K562 (cell line): Measurements from ENCODE around the gene TPR. TPM values are rescaled to one million over a fixed set of nuclear protein-coding genes. Genes with fewer than 3 reads are reported as not detected.

Source experiments
- ATAC-seq: fragments of 200-7000 bp; cut with Tn5 transposase; 3 replicates; pipeline ENCODE4 v1.9.1; 2020; ENCODE audit warnings: moderate library complexity
- BruUV-seq: library from RNA; stranded (reverse); fragments of 400-500 nt; replicated peaks from 2 replicates; lab custom pipeline; 2021; lab: Mats Ljungman, UMichigan
- CTCF ChIA-PET: fragments of 300-600 bp; formaldehyde crosslinking; extraction: SDS; loops from one replicate; lab custom pipeline; 2021; ENCODE audit warnings: low intra/inter-chr PET ratio; lab: Yijun Ruan, JAX
- POLR2A ChIA-PET: fragments of 300-600, 350-650 bp; sonication (Branson Sonifier 250); formaldehyde crosslinking; extraction: SDS; loops from one replicate; lab custom pipeline; 2021; ENCODE audit warnings: antibody characterized with exemption, inconsistent platforms; lab: Yijun Ruan, JAX
- DNase-seq, 4 experiments: peaks; one replicate each; pipeline versions ENCODE4 v3.0.0 to v3.0.0-alpha.2; 2011 to 2018; ENCODE audit warnings: low spot score in 3 of 4, mixed read lengths in 3 of 4; ENCODE audit errors: extremely low read depth in 1 of 4
- FAIRE-seq: peaks from 2 replicates; lab custom pipeline; 2011; peaks lifted over from hg19 to GRCh38; lab: Jason Lieb, UNC
- H2AFZ ChIP-seq: 2 replicates; pipeline ENCODE4 v1.6.0; 2011; ENCODE audit warnings: low read depth, low read length, control low read depth, inconsistent platforms
- H3K27ac ChIP-seq: fragments of 200-600 bp; 3 replicates; pipeline ENCODE4 v1.8.0; 2011; ENCODE audit warnings: low read depth, mild to moderate bottlenecking, control low read depth, inconsistent platforms, low read length, moderate library complexity, mixed read lengths; ENCODE audit errors: extremely low read depth
- H3K27me3 ChIP-seq, 2 experiments: fragments of 300-600 bp in 1 of 2; 2 replicates in 1 of 2; 3 replicates in 1 of 2; pipeline versions ENCODE4 v1.6.0 to v1.8.0; 2011; ENCODE audit warnings: inconsistent platforms in 2 of 2, low read length in 2 of 2, mild to moderate bottlenecking in 1 of 2, mixed read lengths in 1 of 2, moderate library complexity in 1 of 2; ENCODE audit not compliant: control insufficient read depth in 2 of 2, insufficient read depth in 2 of 2
- H3K36me3 ChIP-seq: fragments of 300-600 bp; 3 replicates; pipeline ENCODE4 v1.8.0; 2011; ENCODE audit warnings: mild to moderate bottlenecking, low read length, inconsistent platforms; ENCODE audit not compliant: control insufficient read depth, insufficient read depth
- H3K4me1 ChIP-seq, 2 experiments: fragments of 200-600 bp in 1 of 2; replicated peaks in 1 of 2; 2 replicates in 1 of 2; 3 replicates in 1 of 2; pipeline versions ENCODE4 v1.5.1 to v1.8.0; 2011; ENCODE audit warnings: inconsistent platforms in 2 of 2, low read length in 2 of 2, mild to moderate bottlenecking in 1 of 2, mixed read lengths in 1 of 2, moderate library complexity in 1 of 2; ENCODE audit not compliant: control insufficient read depth in 2 of 2, insufficient read depth in 2 of 2
- H3K4me2 ChIP-seq: 2 replicates; pipeline ENCODE4 v1.6.1; 2011; ENCODE audit warnings: low read length, control low read depth, inconsistent platforms, mixed read lengths; ENCODE audit not compliant: insufficient read depth
- H3K4me3 ChIP-seq: fragments of 200-600 bp; sonication (generic), shearing (Covaris generic); 2 replicates; pipeline ENCODE4 v1.5.1; 2016; ENCODE audit warnings: control low read depth, inconsistent platforms
- H3K79me2 ChIP-seq: fragments of 200-600 bp; 3 replicates; pipeline ENCODE4 v1.8.0; 2011; ENCODE audit warnings: low read length, inconsistent platforms; ENCODE audit not compliant: control insufficient read depth, insufficient read depth
- H3K9ac ChIP-seq, 2 experiments: 2 replicates each; pipeline versions ENCODE4 v1.6.0 to v1.6.1; 2011; ENCODE audit warnings: low read depth in 2 of 2, low read length in 2 of 2, control low read depth in 1 of 2, inconsistent platforms in 1 of 2, mild to moderate bottlenecking in 1 of 2, mixed read lengths in 1 of 2; ENCODE audit not compliant: insufficient read depth in 1 of 2
- H3K9me1 ChIP-seq: one replicate; pipeline ENCODE4 v1.6.0; 2011; ENCODE audit warnings: inconsistent platforms, mild to moderate bottlenecking, low read length, moderate library complexity; ENCODE audit not compliant: control insufficient read depth, insufficient read depth
- H3K9me3 ChIP-seq: replicated peaks from 2 replicates; pipeline ENCODE4 v1.5.1; 2011; ENCODE audit warnings: low read depth, low read length, inconsistent platforms; ENCODE audit not compliant: control insufficient read depth, insufficient read depth
- H4K20me1 ChIP-seq: replicated peaks from 2 replicates; pipeline ENCODE4 v1.6.1; 2011; ENCODE audit warnings: low read length, inconsistent platforms, mixed read lengths; ENCODE audit not compliant: control insufficient read depth, insufficient read depth
- ETS2 ChIP-seq: IDR thresholded peaks from 2 replicates; pipeline ENCODE4 v1.6.1; 2016; ENCODE audit warnings: borderline replicate concordance, missing genetic modification characterization, mild to moderate bottlenecking, moderate library complexity, missing compliant biosample characterization; ENCODE audit not compliant: poor library complexity, severe bottlenecking
- ILK ChIP-seq: fragments of 450-650 bp; IDR thresholded peaks from 2 replicates; pipeline ENCODE4 v1.6.1; 2016; ENCODE audit warnings: missing genetic modification characterization, low read depth, mild to moderate bottlenecking, missing compliant biosample characterization, moderate library complexity, borderline replicate concordance
- POLR2B ChIP-seq: fragments of 450-650 bp; IDR thresholded peaks from 2 replicates; pipeline ENCODE4 v1.6.1; 2018; ENCODE audit warnings: low read depth; ENCODE audit not compliant: partially characterized antibody
- SMARCB1 ChIP-seq: IDR thresholded peaks from 2 replicates; pipeline ENCODE4 v1.6.1; 2011; ENCODE audit warnings: improper control_type of control experiment, low read depth; ENCODE audit not compliant: insufficient read length
- TCFL5 ChIP-seq: fragments of 250-450 bp; sonication (Bioruptor Pico); conservative IDR thresholded peaks from 2 replicates; pipeline ENCODE4 v1.6.1; 2021; ENCODE audit warnings: mild to moderate bottlenecking, moderate library complexity, matching md5 sums
- ZC3H8 ChIP-seq: fragments of 450-650 bp; IDR thresholded peaks from 2 replicates; pipeline ENCODE4 v1.6.1; 2017
- ZNF239 ChIP-seq: fragments of 250-450 bp; sonication (Bioruptor Pico); IDR thresholded peaks from 2 replicates; pipeline ENCODE4 v1.4.0; 2020; ENCODE audit warnings: mild to moderate bottlenecking
- ZNF263 ChIP-seq: sonication (generic); formaldehyde crosslinking; IDR thresholded peaks from 2 replicates; pipeline ENCODE4 v1.8.0; 2022; ENCODE audit warnings: mild to moderate bottlenecking, missing genetic modification reagents, borderline replicate concordance
- ZNF3 ChIP-seq: fragments of 250-450 bp; sonication (Bioruptor Pico); IDR thresholded peaks from 2 replicates; pipeline ENCODE4 v1.5.0; 2021; ENCODE audit warnings: mild to moderate bottlenecking, moderate library complexity
- ZNF316 ChIP-seq: fragments of 450-650 bp; IDR thresholded peaks from 2 replicates; pipeline ENCODE4 v1.6.1; 2016
- ZNF408 ChIP-seq: fragments of 250-450 bp; sonication (Bioruptor Pico); IDR thresholded peaks from 2 replicates; pipeline ENCODE4 v1.4.0; 2020; ENCODE audit warnings: low read depth, mild to moderate bottlenecking, moderate library complexity
- WGBS: fragments of 100-300 bp; shearing (Covaris generic); methylation state at CpG from one replicate; pipeline ENCODE4 v1.1.6; 2016; ENCODE audit warnings: low coverage, mixed read lengths; ENCODE audit not compliant: insufficient coverage; ENCODE audit errors: missing lambda C conversion rate; 5-methylcytosine and 5-hydroxymethylcytosine counted together
- in situ Hi-C: fragments of 300-500 bp; cut with MboI; formaldehyde crosslinking; loops from 4 replicates; pipeline ENCODE4 v1.15.0; 2018; ENCODE audit warnings: inconsistent platforms, mixed read lengths
- intact Hi-C: fragments of 100-400 bp; cut with micrococcal nuclease; formaldehyde crosslinking; loops from 2 replicates; pipeline ENCODE4 v1.14.2; 2022
- polyA plus RNA-seq, 8 experiments: library from polyadenylated mRNA; depleted of rRNA in 4 of 8; stranded (reverse) in 5 of 8; unstranded in 3 of 8; fragments of >200 nt; fragmentation: Nextera tagmentation in 2 of 8; fragmentation: Illumina TruSeq in 1 of 8; extraction: Ambion mirVana in 2 of 8; extraction: Trizol in 1 of 8; gene quantifications; 2 replicates each; pipeline versions ENCODE4 v1.2.1 to v1.2.3, GENCODE V29; 2011 to 2014; ENCODE audit warnings: inconsistent platforms in 1 of 8, missing spikeins in 1 of 8
- total RNA-seq, 7 experiments: library from RNA; depleted of rRNA in 6 of 7; stranded (reverse); fragments of >200 nt in 6 of 7; fragmentation: Illumina TruSeq in 2 of 7; extraction: Trizol in 2 of 7; gene quantifications; 2 replicates each; pipeline versions ENCODE4 v1.2.1 to v1.2.3, GENCODE V29; 2011 to 2021; ENCODE audit warnings: low replicate concordance in 1 of 7
- TF ChIP-seq, protein P1 (sequence below): sonication (generic); formaldehyde crosslinking; IDR thresholded peaks from 2 replicates; pipeline ENCODE4 v1.8.0; 2023; ENCODE audit warnings: missing genetic modification reagents, mild to moderate bottlenecking, borderline replicate concordance

The TPR gene
- total and polyA plus RNA-seq, 9 of the 15 experiments (the other 6 are each of a cell fraction or from before 2014, with no cell fraction given): 48.5 to 167 (median 138) TPM

DNA sequence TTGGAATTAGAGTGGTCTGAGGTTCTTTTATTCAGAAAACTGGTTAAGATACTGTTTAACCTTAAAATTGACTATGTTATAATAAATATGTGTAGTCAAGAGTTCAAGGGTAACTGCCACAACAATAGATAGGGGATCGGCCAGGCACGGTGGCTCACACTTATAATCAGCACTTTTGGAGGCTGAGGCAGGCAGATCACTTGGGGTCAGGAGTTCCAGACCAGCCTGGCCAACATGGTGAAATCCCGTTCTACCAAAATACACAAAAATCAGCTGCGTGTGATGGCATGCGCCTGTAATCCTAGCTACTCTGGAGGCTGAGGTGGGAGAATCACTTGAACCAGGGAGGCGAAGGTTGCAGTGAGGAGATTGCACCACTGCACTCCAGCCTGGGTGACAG, 46.4 kb upstream of the TPR start:
- Histone ChIP-seq H3K79me2 (no peaks in the 10 kb centered on the region), H2AFZ (no peak overlapping the region), H3K36me3 (peaks cover 31% of the 10 kb centered on the region), H4K20me1 (no peaks in the 10 kb centered on the region), H3K4me1 (no peaks in the 10 kb centered on the region), H3K27me3 (no peaks in the 10 kb centered on the region), H3K9me3 (no peaks in the 10 kb centered on the region), H3K9me1 (no peaks in the 10 kb centered on the region)
- no peak for DNase-seq
- CTCF ChIA-PET: no interaction called here
- WGBS: 86% methylated on average over 6 of the region's 6 CpGs
- BruUV-seq: no TSS peak
- intact Hi-C loops (no loop called here), in situ Hi-C loops (no loop called here)
- FAIRE-seq: no peak
- peak; percentile 39; the same call in 2 of the 3 replicates for ATAC-seq
- peak; percentile 23 for TF ChIP-seq POLR2B
- TF ChIP-seq ZNF263: no peak
- TF ChIP-seq, all 486 proteins: peak for 1
- POLR2A ChIA-PET: interaction anchor here (0.8 to 1.5 kb wide), 2 partner anchors 12 to 597 kb away, joined by 3 to 5 read pairs; no protein-coding TSS in a partner anchor
- Histone ChIP-seq H3K4me2 (no peak overlapping the region), H3K27ac (no peak overlapping the region), H3K4me3 (no peak overlapping the region), H3K9ac (no peak overlapping the region)

- DNase-seq (no peak), FAIRE-seq (no peak), ATAC-seq (no peak)
- Histone ChIP-seq H3K36me3 (peaks cover 31% of the 10 kb centered on the region), H3K27me3 (no peaks in the 10 kb centered on the region), H2AFZ (no peak overlapping the region), H3K27ac (no peak overlapping the region), H4K20me1 (no peaks in the 10 kb centered on the region), H3K9me1 (no peaks in the 10 kb centered on the region), H3K4me1 (no peaks in the 10 kb centered on the region)
- CTCF ChIA-PET: no interaction called here
- intact Hi-C loops: no loop called here
- BruUV-seq: no TSS peak
- TF ChIP-seq SMARCB1 (no peak), ZNF408 (CRISPR knock-in tag) (no peak), TCFL5 (CRISPR knock-in tag) (no peak), ZNF239 (CRISPR knock-in tag) (no peak), ZNF3 (no peak), ZNF316 (no peak), ILK (tag) (no peak), ETS2 (tag) (no peak), ZC3H8 (no peak)
- TF ChIP-seq, protein P1, sequence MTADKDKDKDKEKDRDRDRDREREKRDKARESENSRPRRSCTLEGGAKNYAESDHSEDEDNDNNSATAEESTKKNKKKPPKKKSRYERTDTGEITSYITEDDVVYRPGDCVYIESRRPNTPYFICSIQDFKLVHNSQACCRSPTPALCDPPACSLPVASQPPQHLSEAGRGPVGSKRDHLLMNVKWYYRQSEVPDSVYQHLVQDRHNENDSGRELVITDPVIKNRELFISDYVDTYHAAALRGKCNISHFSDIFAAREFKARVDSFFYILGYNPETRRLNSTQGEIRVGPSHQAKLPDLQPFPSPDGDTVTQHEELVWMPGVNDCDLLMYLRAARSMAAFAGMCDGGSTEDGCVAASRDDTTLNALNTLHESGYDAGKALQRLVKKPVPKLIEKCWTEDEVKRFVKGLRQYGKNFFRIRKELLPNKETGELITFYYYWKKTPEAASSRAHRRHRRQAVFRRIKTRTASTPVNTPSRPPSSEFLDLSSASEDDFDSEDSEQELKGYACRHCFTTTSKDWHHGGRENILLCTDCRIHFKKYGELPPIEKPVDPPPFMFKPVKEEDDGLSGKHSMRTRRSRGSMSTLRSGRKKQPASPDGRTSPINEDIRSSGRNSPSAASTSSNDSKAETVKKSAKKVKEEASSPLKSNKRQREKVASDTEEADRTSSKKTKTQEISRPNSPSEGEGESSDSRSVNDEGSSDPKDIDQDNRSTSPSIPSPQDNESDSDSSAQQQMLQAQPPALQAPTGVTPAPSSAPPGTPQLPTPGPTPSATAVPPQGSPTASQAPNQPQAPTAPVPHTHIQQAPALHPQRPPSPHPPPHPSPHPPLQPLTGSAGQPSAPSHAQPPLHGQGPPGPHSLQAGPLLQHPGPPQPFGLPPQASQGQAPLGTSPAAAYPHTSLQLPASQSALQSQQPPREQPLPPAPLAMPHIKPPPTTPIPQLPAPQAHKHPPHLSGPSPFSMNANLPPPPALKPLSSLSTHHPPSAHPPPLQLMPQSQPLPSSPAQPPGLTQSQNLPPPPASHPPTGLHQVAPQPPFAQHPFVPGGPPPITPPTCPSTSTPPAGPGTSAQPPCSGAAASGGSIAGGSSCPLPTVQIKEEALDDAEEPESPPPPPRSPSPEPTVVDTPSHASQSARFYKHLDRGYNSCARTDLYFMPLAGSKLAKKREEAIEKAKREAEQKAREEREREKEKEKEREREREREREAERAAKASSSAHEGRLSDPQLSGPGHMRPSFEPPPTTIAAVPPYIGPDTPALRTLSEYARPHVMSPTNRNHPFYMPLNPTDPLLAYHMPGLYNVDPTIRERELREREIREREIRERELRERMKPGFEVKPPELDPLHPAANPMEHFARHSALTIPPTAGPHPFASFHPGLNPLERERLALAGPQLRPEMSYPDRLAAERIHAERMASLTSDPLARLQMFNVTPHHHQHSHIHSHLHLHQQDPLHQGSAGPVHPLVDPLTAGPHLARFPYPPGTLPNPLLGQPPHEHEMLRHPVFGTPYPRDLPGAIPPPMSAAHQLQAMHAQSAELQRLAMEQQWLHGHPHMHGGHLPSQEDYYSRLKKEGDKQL (CRISPR knock-in tag): no peak
- TF ChIP-seq, all 486 proteins: peak for 0
- POLR2A ChIA-PET: interaction anchor here (0.8 to 1.5 kb wide), 2 partner anchors 11 to 596 kb away, joined by 3 to 5 read pairs; no protein-coding TSS in a partner anchor
- Histone ChIP-seq H3K9me3 (no peaks in the 10 kb centered on the region), H3K4me2 (no peak overlapping the region), H3K9ac (no peak overlapping the region), H3K79me2 (no peaks in the 10 kb centered on the region), H3K4me3 (no peak overlapping the region)
- in situ Hi-C loops: no loop called here
- 88% methylated on average over 1 of the region's 1 CpG for WGBS
Measured at GRCh38 chr1:186420923-186421322, 45.9 kb upstream of the TPR start.
